Stimulated activated CD4-positive, alpha-beta T cell treated with anti-CD3 and anti-CD28 coated beads, Interleukin-2, amount 100 ng/mL, for 48 hours (primary cell): ENCODE data around the gene DMD.
"Not testable (repeated sequence)": the region's sequence is repeated elsewhere in the genome, so short reads cannot be mapped to it uniquely, and the experiment has no call there.

Experiments used
- DNase-seq, 2 donors: peaks; one replicate each; pipeline ENCODE4 v3.0.0-alpha.2; 2020

Gene DMD

DNA sequence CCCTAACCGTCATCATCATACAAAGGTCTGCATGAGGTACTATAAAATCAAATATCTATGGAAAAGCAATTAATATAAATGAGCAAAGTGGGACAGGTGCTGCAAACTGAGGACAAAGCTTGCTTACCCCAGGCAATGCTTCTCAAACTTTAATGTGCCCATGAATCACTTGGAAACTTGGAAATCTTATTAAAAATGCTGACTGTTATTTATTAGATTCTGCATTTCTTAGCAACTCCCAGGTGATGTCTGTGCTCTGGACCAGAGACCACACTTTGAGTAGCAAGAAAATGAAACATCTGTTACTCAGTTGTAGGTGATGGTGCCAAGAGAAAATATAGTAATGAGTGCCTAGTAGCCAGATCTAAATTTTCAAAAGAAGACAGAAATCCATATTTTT, 1249.1 kb downstream of the DMD start:
- no peak for DNase-seq

DNA sequence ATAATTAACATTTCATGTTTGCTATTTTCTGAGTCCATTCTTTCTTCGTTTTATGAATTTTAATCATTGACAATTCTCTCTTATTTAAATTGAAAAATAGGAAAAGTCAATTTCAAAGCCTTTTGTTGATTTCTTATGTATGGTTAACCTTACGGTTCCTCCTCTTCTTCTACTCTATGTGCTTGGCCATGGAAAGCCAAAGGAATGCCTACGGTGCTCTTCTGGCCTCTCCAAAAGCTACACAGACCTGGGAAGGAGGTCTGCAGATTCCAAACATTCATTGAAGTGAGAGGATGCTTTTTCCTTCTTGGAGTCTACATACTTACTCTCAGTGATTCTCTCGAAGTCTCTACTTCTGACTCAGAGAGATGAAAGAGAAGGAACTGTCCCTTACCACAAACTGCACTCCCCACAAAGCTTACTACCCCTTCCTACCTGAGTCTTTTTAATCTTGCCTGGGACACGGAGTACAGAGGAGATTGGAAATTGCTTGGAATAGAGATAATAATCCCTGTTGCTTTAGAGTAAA, 1276.4 kb downstream of the DMD start:
- DNase-seq, result no peak

DNA sequence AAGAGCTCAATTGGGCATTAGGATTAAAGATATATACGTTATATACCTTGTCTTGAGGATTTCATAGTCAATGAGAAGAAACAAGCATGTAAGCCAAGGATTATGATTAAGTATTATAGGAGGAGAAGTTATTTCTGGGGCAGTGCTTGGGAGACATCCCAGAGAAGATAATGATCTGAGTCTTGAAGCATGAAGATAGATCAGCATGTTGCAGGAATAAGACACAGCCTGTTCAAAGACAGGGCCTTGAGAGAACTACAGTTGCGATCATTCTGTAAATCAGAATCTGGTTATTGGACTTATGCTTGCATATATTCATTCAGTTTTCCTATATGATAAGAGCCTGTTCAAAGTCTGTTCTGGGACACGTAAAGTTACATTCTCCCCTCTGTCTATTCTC, 1277.3 kb downstream of the DMD start:
- no peak for DNase-seq

DNA sequence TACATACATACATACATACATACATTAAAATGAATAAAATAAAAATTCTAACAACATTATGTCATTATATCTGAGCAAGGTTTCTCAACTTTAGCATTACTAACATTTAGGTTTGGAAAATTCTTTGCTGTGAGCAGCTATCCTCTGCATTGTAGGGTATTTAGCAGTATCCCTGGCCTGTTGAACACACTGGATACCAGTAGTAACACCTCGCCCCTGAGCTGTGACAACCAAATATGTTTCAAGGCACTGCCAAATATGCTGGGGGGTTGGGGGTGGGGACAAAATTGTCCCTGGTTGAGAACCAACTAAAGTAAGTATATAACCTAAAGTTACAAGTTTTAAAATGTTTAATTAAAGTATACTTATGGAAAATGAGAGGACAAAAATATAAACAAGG, 1278.6 kb downstream of the DMD start:
- DNase-seq, result no peak

DNA sequence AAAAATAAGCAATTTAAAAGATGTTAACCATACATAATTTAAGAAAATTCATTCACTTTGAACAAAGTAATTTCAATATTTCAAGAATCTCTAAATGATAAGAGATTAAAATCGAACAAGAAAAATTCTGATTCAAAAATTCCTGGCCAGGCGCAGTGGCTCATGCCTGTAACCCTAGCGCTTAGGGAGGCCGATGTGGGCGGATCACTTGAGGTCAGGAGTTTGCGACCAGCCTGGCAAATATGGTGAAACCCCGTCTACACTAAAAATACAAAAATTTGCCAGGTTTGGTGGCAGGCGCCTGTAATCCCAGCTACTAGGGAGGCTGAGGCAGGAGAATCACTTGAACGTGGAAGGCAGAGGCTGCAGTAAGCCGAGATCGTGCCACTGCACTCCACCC, 1279.0 kb downstream of the DMD start:
- DNase-seq, result not testable (repeated sequence)

DNA sequence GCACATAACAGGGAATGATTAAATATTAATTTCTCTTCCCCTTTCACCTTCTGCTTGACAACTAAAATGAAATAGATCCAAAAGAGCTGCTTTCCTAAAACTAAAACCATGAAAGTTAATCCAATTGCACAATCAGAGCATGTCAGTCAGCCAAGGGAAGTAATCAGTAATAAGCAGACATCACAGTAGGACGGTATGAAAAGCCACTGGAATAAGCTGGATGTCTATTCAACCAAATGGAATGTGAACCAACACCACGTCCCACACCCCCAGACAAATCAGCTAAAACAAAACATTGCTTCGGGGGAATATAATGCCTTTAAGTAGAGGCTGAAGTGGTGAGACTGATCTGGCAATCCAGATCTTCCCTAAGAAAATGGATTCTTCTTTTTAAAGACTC, 1280.1 kb downstream of the DMD start:
- DNase-seq, result no peak

DNA sequence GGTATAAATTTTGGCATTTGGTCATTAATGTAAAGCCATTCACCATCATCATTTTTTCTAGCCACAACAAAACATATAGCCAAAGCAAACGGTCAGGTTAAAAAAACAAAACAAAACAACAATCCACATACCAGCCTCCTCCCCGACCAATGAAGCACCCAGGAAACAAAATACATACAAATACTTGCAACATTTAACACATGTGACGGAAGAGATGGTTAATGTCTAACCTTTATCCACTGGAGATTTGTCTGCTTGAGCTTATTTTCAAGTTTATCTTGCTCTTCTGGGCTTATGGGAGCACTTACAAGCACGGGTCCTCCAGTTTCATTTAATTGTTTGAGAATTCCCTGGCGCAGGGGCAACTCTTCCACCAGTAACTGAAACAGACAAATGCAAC, 1282.0 kb downstream of the DMD start:
- no peak for DNase-seq

DNA sequence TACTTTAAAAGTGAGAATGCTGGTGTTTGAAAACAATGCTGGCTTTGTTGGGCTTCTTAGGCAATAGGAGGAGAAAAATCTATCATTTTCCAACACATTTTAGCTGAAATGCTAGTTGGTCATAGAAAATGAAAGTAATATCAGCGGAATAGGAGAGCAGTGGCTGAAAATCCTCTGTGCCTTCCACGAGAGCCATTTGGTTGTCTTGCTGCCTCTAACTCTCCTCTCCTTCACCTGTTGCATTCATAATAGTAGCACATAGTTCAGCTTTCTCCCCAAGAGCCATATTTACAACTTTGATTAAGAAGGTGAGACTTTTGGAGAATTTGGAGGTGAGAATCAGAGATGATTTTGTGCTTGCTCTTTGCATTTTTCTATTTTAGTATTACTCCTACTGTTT, 1290.1 kb downstream of the DMD start:
- no peak for DNase-seq

DNA sequence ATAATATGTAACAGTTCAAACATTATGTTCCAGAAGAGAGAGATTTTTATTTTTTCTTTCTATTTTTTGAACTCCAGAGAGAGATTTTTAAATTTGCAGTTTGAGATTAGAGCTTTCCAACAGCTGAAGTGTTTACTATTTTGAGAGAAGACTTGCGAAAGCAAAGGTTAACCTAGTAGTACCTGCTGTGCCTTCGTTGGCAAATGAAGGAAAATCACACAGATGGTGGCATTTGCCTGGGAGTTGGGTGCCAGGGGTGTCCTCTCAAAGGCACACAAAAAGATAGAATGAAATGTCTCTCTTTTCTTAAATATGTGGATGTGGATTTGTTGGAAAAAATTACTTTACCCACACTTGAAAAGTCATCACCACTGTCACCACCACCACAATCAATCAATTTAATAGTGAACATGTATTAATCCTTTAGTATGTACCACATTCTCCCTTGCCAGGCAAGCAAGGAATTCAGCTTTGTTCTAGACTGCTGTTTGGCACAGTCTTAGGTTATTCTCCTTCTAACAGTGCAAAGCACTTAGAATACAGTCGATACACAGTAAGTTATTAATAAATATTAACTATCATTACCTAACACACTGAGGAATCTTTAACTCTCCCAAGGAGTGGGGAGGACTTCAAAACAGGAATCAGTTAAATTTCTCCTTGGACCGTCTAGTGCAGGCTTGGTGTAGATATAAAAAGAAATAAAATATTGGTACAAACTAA, 1301.3 kb downstream of the DMD start:
- DNase-seq, result no peak

DNA sequence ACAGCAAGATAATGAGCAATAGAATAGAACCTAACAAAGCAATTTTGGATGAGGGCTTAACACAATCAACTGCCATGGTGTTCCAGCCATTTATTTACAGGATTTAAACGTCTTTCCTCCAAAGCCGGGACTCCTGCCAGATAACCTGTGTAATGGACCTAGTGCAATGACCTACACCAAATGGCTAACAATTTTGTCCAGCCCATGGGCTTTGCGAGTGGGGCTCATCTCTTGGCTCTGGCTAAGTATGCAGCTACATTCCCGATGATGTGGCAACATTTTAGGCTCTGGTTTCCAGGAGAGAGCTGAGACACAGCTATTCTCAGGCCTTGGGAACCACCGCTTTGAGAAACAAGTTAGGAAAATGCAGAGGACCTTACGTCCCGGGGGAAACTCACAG, 1317.2 kb downstream of the DMD start:
- DNase-seq, result no peak

DNA sequence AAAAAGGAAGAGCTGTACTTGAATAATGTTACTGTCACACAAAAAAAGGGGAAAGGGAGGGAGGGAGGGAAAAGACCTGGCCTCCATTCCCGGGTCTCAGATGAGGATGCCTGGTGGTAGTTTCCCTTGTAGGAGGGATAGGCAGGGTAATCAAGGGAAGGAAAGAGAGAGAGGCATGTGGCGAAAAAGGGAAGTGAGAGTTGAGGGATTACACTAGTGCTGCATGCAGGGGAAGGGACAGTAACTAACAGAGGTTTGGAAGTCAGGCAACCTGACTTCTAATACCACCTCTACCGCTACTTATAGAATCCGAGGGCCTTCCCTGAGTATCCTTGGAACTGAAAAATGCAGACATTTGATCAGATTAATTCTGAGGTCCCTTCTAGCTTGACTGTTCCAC, 1317.8 kb downstream of the DMD start:
- DNase-seq, result no peak

DNA sequence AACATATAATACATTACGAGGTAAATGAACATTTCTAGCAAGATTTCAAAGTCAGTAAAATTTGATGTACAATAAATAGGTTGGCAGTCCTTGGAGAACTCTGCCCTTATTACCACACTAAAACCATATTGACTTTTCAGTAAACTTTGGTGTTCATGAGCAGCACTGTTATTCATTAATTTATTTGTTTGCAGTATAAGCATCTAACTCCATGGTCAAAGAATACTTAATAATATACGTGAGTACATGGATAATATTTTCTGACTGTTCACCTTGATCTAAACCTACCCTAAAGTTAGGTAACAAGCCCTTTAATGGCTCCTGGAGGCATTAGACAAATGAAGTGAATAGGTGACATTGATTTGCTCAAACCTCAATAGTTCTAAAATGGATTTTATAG, 1322.3 kb downstream of the DMD start:
- no peak for DNase-seq

DNA sequence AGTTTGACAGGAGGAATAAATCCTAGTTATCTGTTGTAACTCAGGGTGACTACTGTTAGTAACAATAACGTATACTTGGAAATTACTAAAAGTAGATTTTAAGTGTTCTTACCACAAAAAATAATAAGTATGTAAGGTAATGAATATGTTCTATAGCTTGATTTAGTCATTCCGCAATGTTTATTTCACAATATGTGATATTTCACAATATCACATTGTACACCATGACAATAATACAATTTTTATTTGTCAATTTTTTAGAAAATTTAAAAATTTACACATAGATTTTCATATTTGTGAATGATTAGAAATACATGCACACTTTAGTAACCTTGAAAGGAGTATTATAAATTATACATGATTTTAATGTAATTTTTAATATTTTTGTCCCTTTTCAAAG, 1326.8 kb downstream of the DMD start:
- no peak for DNase-seq

DNA sequence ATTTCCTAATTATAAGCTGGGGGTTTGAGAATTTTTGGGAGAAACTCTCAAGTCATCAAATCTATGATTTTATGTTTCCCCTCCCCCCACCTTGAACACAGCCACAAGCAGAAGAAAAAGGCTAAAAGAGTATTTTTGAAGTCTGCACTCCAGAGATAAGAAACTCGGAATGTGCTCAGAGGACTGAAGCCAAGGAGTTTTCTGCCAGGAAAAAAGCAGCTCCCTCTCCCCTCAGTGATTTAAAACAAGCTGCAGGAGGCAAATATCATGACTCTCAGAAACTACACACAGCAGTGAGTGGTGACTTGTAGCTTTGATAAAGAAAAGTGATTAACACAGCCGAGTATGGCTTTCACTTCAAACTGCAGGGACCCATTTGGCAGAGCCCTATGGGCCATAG, 1339.3 kb downstream of the DMD start:
- DNase-seq, result no peak

DNA sequence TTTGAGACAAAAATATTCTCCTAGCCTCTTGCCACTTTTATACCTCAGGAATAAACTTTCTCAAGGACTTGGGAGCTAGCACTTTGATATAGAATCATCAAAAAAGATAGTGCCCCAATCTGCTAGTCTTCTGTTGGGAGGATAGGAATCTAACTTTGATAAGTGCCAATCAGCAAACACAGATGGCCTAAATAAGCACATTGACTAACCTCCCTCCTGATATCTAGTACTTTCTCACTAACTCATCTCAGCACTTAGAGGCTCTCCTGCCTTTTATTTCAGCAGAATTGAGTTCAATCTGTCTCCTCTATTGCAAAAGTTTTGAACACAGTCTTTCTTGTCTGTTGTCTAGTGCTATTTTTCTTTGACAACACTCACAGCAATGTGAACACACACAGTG, 1341.1 kb downstream of the DMD start:
- DNase-seq, result no peak

DNA sequence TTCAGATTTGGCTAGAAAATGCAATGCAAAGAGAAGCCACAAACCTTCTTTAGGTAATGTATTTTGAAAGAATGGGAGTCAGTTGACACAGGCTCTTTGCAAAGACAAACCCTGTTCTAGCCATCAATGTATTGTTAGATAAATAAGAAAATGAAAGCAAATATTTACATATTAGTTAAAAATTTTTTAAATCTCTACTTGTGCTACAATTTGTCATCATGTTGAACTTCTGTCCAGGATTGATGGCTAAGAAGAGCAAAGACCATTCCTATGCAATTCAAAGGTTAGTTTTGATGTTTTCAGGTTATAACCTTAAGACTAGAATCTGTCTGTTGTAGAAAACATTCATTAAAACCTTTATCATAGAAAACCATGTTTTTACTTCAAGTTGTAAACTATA, 1350.7 kb downstream of the DMD start:
- DNase-seq, result no peak

DNA sequence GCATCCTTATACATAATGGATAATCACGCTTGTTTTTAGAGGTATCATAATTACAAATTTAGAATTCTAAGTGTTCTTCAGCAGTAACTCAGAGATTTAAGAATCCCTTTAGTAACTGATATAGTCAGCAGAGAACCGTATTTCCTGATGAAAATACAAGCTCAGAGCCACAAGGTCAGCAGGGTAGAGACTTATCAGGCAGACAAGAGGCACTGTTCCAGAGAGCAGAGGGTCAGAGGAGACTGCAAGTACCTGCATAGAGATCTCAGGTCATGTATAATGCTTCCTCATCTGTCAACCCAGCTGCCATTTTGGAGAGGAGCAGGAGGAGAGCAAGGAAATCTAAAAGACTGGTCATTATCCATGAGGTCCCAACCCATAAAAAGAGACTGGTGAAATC, 1352.4 kb downstream of the DMD start:
- DNase-seq, result no peak

DNA sequence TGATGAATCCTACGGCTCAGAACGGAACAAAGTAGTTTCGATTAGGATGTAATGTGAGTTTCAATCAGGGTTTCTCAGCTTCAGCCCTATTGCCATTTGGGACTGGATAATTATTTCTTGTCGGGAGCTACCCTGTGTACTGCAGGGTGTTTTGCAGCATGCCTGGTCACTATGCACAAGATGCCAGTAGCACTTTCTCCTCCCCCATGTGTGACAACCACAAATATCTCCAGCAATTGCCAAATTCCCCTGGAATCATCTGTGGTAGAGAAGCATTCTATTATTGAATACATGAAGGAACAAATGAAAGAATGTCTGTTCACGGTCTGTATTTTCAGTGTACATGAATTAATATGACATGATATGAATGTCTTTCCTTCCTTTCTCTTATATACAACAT, 1356.6 kb downstream of the DMD start:
- no peak for DNase-seq

DNA sequence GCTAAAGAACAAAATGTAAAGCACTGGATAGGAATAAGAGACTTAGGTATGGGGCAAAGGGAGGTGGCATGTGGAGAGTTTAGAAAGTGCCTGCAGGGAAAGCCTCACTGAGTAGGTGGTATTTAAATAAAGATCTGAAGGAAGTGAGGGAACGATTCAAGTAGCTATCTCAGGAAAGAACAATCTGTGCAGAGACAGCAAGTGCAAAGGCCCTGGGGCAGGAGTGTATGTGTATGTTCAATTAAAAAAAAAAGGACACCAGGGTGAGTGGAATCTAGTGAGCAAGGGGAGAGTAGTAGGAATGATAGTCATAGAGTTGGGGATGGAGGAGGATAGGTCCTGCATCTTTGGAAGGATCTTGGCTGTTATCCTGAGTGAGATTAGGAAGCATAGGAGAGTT, 1359.6 kb downstream of the DMD start:
- no peak for DNase-seq

DNA sequence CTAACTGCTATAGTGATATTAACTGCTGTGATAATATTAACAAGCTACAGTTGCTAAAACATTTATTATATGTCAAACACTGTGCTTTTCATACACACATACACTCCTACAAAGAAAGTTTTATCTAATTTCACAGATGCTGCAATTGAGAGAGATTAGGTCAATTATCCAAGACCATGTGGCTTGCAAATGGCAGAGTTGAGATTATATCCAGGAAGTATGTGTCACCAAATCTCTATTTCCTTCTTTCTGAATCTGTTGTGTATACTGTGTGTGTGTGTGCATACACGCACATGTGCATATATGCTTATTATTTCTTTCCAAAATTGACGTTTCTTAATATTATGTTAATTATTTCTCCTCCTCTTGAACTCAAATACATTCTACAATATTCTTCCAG, 1363.6 kb downstream of the DMD start:
- no peak for DNase-seq

DNA sequence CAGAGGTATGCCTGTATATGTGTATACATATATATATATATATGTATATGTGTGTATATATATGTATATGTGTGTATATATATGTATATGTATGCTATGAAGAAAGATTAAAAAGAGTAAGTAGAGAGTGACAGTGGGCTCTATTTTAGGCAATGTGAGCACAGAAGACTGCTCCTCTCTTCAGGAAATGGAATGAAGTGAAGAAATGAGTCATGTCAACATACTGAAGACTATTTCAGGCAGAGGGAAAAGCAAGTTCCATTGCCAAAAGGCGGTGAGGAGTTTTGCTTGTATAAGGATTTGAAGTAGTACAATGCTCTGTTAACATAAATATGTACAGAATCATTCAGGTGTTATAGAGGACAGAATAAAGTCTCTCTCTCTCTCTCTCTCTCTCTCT, 1366.3 kb downstream of the DMD start:
- DNase-seq, result no peak

DNA sequence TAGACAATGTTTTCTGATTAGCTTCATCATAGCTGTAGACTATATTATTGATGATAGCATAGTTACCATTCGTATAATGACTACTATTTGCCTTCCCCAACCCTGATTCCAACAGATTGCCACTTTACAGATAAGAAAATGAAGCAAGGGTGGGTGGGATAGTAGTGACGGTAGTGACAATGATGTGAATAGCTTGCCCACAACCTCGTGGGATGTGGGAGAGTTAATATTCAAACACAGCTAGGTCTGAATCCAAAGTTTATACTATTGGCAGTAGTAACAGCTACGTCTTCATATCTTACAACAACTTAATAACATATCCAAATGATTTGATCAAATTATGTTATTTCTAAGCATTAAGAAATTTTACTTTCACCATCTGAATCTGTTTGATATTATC, 1372.7 kb downstream of the DMD start:
- no peak for DNase-seq

DNA sequence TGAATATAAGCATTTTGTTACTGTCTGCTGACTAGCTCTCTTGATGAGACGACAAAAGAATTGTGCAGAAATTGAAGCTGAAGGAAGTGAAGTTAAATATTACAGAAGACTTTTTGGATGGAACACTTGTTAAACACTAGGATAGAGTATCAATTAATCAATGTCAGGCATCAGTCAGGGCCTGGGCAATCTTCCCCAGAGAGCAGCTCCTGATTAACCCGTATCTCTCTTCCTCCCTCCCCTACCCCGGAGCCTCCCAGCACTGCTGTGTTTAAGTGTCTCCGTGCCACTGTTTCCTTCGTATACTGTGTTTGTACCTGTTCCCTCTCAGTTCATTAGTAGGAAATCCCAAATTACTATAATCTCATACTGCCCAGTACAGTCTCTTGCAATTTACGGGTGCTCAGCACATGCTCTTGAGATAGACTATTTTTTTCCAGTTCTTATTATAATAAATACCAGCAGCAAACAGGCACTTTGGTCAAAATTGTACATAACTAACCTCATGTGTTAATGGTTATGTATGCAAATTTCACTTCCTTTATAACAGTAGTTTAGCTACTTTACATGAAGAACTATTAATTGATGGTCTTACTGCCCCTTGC, 1373.8 kb downstream of the DMD start:
- no peak for DNase-seq

DNA sequence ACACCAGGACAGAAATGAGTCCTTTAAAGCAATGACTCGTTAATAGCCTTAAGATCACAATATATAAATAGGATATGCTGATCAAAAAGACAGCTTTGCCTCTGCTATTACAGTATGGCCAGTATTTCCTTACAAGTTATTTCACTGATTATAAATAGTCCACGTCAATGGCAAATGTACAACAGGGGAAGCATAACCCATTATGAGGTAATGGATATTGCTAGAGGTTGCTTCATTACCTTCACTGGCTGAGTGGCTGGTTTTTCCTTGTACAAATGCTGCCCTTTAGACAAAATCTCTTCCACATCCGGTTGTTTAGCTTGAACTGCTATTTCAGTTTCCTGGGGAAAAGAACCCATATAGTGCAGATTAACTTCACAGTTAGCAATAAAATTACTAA, 1374.9 kb downstream of the DMD start:
- DNase-seq, result no peak

DNA sequence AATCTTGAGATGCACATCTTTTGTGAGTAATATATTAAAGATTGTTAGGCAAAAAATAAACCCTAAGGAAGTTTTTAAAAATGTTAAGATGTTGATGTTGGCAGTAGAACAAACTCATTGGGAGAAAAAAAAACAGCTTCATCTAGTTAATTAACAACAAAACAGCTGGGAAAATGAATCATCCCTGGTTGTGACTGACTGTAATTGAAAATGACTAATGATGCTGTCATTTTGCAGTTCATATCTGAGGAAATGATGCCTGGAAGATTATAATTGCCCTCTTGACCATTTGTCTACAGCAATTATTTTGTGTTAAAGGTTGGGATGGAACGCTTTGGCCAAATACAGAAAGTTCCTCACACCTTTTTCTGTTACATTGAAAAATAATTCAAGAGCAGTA, 1379.1 kb downstream of the DMD start:
- no peak for DNase-seq
